HG03457 (cell line): ENCODE data around the gene TULP4.
"Not testable (repeated sequence)": the region's sequence is repeated elsewhere in the genome, so short reads cannot be mapped to it uniquely, and the experiment has no call there.

Experiments
- ATAC-seq: cut with Tn5 transposase; IDR thresholded peaks from one replicate; pipeline ENCODE4 v1.9.1; 2021; ENCODE audit warnings: moderate number of reproducible peaks; ENCODE audit not compliant: unreplicated experiment

Gene TULP4

GRCh38 chr6:158387036-158387435, 74.8 kb downstream of the TULP4 start:
- ATAC-seq = no peak

- no peak for ATAC-seq
Observed at GRCh38 chr6:158387578-158387977, 75.3 kb downstream of the TULP4 start.

- no peak for ATAC-seq
Observed at GRCh38 chr6:158388727-158389126, 76.5 kb downstream of the TULP4 start.

GRCh38 chr6:158389193-158389919, 77.1 kb downstream of the TULP4 start:
- no peak for ATAC-seq

- no peak for ATAC-seq
Observed at GRCh38 chr6:158391276-158391675, 79.0 kb downstream of the TULP4 start.

- not testable (repeated sequence) for ATAC-seq
Observed at GRCh38 chr6:158391977-158392376, 79.7 kb downstream of the TULP4 start.

GRCh38 chr6:158396136-158396535, 83.9 kb downstream of the TULP4 start:
- no peak for ATAC-seq

- no peak for ATAC-seq
Observed at GRCh38 chr6:158397578-158397977, 85.3 kb downstream of the TULP4 start.

- ATAC-seq = no peak
Observed at GRCh38 chr6:158398252-158399024, 86.2 kb downstream of the TULP4 start.

- no peak for ATAC-seq
Observed at GRCh38 chr6:158399040-158399700, 86.9 kb downstream of the TULP4 start.

- no peak for ATAC-seq
Observed at GRCh38 chr6:158402184-158402583, 89.9 kb downstream of the TULP4 start.

GRCh38 chr6:158405321-158405831, 93.1 kb downstream of the TULP4 start:
- not testable (repeated sequence) for ATAC-seq

- no peak for ATAC-seq
Observed at GRCh38 chr6:158405933-158406332, 93.7 kb downstream of the TULP4 start.

- no peak for ATAC-seq
Observed at GRCh38 chr6:158406736-158407135, 94.5 kb downstream of the TULP4 start.

GRCh38 chr6:158408013-158408412, 95.7 kb downstream of the TULP4 start:
- no peak for ATAC-seq

- ATAC-seq = no peak
Observed at GRCh38 chr6:158408552-158409130, 96.4 kb downstream of the TULP4 start.

GRCh38 chr6:158409451-158409850, 97.2 kb downstream of the TULP4 start:
- ATAC-seq = no peak

- ATAC-seq = no peak
Observed at GRCh38 chr6:158410784-158411183, 98.5 kb downstream of the TULP4 start.

GRCh38 chr6:158411998-158412397, 99.7 kb downstream of the TULP4 start:
- no peak for ATAC-seq

GRCh38 chr6:158413028-158413427, 100.8 kb downstream of the TULP4 start:
- no peak for ATAC-seq
